ENCODE data around the gene EYA2.
A peak's percentile ranks its signal among the peaks of the same experiment; 100 is the strongest.

Gene EYA2

DNA sequence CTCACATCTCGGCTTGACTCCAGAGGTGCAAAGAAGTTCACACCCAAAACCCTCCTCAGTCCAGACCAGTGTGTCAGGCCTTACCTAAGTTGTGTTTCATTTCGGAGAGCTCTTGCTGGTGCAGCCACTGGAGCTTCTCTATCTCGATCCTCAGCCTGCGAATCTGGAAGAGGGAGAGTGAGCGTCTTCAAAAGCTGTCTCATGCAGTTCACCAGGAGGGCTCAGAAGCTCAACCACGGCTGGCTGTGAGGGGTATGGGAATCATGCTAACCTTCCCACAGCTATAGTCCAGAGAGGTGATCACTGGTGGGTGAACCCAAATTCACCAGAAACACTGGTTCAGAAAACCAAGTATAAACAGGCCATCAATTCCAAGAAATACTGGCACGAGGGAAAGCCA, 332.5 kb downstream of the EYA2 start:
- no peak overlapping the region for H3K4me3 ChIP-seq (ENCODE audit: control insufficient read depth, low read depth, low read length)
- TF ChIP-seq, protein P1, sequence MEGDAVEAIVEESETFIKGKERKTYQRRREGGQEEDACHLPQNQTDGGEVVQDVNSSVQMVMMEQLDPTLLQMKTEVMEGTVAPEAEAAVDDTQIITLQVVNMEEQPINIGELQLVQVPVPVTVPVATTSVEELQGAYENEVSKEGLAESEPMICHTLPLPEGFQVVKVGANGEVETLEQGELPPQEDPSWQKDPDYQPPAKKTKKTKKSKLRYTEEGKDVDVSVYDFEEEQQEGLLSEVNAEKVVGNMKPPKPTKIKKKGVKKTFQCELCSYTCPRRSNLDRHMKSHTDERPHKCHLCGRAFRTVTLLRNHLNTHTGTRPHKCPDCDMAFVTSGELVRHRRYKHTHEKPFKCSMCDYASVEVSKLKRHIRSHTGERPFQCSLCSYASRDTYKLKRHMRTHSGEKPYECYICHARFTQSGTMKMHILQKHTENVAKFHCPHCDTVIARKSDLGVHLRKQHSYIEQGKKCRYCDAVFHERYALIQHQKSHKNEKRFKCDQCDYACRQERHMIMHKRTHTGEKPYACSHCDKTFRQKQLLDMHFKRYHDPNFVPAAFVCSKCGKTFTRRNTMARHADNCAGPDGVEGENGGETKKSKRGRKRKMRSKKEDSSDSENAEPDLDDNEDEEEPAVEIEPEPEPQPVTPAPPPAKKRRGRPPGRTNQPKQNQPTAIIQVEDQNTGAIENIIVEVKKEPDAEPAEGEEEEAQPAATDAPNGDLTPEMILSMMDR (IDR thresholded peaks at IDR 0.05; ENCODE audit: control insufficient read depth, insufficient read depth, low read depth, low read length, missing control alignments): no peak
- no peak for DNase-seq (ENCODE audit: low read depth)

DNA sequence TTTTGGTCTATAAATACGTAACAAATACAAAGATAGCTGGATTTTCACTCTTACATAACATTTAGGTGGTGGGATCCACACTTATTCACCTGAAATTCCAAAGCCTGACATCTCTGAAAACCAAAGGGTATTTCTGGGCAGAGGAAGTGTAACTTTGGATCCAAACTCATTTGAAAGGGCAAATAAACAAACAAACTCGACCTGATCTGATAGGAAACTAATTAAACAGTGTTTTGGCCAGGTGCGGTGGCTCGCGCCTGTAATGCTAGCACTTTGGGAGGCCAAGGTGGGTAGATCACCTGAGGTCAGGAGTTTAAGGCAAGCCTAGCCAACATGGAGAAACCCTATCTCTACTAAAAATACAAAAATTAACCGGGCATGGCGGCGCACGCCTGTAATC, 332.9 kb downstream of the EYA2 start:
- TF ChIP-seq, protein P1 (IDR thresholded peaks at IDR 0.05; ENCODE audit: control insufficient read depth, insufficient read depth, low read depth, low read length, missing control alignments): no peak
- H3K4me3 ChIP-seq (ENCODE audit: control insufficient read depth, low read depth, low read length): no peak overlapping the region
- DNase-seq (ENCODE audit: low read depth): no peak

DNA sequence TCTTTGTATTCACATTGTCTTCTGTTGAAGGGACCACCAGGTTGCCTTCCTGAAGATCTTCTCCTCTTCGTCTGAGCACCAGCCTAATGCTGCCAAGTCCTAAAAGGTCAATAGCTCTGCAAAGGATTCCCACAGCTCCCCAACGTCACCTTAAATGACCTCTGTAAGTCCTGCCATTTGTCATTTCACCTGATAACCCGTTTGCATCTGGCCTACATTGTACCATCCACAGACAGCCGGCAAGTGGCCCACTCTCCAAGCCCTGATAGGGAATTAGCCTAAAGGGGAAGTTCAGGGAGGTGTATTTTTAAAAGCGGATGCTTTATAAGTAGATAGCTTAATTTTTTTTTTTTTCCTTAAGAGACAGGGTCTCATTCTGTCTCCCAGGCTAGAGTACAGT, 334.0 kb downstream of the EYA2 start:
- DNase-seq (ENCODE audit: low read depth): no peak
- no peak overlapping the region for H3K4me3 ChIP-seq (ENCODE audit: control insufficient read depth, low read depth, low read length)
- TF ChIP-seq, protein P1 (IDR thresholded peaks at IDR 0.05; ENCODE audit: control insufficient read depth, insufficient read depth, low read depth, low read length, missing control alignments): no peak

DNA sequence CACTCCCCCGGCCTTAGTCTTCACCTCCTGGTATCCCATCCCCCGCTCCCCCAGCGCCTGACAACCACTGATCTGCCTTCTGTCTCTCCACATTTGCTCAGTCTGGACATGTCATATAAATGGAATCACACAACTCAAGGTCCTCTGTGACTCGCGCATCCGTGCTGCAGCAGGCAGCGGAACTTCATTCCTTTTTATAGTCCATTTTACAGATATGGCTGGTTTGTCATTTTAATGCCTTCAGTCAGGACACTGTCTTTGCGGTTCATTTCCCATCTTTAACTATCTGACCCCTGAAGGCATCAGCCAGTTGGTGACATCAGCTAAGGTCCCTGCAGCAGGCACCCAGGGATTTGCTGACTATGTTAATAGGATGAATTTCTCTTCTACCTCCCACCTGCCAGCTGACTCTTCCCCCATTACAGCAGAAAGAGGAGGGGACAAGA, 336.2 kb downstream of the EYA2 start:
- no peak for DNase-seq (ENCODE audit: low read depth)
- TF ChIP-seq, protein P1 (IDR thresholded peaks at IDR 0.05; ENCODE audit: control insufficient read depth, insufficient read depth, low read depth, low read length, missing control alignments): no peak

DNA sequence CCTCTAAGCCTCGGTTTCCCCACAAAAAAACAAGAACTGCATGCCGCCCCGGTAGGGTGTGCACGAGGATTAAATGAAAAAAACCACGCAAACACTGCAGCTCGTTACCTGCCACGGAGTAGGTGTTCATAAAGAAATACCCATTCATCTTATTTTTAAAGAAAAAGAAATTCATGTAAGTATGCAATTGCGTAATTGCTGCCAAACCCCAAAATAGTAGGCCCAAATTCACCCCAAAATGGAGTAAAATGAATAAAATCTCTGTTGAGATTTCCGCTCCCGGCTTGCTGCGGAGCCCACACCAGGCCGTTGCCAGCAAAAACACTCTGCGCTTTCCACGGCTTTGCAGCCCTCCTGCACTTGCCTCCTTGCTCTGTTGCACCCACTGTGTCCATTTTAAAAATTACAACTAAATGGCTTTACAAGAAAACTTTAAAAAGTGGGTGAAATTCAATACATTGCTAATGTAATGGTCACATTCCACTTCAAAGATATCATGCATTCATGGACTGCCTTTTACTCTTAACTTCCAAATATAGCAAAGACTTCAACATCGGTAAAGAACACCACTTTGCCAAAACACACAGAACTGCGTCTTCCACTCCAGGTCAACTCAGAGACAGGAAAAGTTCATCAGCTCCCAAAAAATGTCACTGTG, 336.9 kb downstream of the EYA2 start:
- peak; percentile 4 for DNase-seq (ENCODE audit: low read depth)
- H3K4me3 ChIP-seq (ENCODE audit: control insufficient read depth, low read depth, low read length): no peak overlapping the region

More for the DNA sequence above, 336.2 kb downstream of the EYA2 start:
- H3K4me3 ChIP-seq (ENCODE audit: control insufficient read depth, low read depth, low read length): no peak overlapping the region

DNA sequence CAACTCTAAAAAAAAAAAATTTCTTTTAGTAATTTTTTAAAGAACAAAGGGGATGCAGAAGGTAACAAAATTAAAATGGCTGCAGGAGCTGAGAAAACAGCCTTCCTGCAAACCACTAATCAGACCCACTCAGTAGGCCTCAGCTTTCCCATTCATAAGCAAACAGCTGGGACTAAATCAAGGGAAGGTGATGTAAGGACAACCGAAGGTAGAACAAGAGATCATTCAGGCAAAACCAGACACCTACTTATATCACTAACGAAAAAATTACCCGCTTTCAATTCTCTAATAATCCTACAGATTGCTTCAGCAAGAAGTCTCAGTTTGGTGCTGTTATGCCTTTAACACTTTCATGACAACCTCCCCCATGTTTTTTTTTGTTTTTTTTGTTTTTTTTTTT, 337.9 kb downstream of the EYA2 start:
- DNase-seq (ENCODE audit: low read depth): no peak
- TF ChIP-seq, protein P1 (IDR thresholded peaks at IDR 0.05; ENCODE audit: control insufficient read depth, insufficient read depth, low read depth, low read length, missing control alignments): no peak
- no peak overlapping the region for H3K4me3 ChIP-seq (ENCODE audit: control insufficient read depth, low read depth, low read length)

More for the DNA sequence above, 336.9 kb downstream of the EYA2 start:
- TF ChIP-seq, protein P1 (IDR thresholded peaks at IDR 0.05; ENCODE audit: control insufficient read depth, insufficient read depth, low read depth, low read length, missing control alignments): peak; percentile 4
